Measurements from ENCODE around the gene INPP5A. TPM values are rescaled to one million over a fixed set of nuclear protein-coding genes. Genes with fewer than 3 reads are reported as not detected.

The INPP5A gene
- total and polyA plus RNA-seq, 7 donors: 17.6 to 132 (median 100) TPM

DNA sequence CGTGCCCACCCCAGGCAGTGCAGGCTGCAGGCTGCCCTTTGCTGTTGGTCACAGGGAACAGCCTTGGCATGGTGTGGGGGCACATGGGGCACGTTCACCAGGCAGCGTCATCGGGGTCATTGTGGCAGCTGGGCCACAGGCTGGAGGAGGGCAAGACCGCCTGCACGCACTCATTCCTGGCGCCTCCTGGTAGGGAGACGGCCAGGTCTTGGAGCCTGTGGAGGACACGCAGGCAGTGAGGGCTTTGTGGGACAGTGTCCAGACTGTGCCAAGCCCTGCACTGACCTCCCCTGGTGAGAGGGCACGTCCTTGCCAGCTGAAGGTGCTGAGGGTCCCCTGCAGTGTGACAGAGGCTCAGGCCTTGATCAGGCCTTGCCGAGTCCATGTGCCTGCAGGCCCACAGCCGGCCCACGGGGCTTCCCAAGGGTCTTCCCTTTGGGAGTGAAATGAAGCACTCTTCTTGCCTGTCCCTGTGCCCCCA, 171.9 kb downstream of the INPP5A start:
- H3K27ac ChIP-seq: no peak overlapping the region
- H3K4me3 ChIP-seq: no peak overlapping the region
- intact Hi-C loops (cut with DNase I): no loop called here
- DNase-seq: peak; percentile 59
- no peak for TF ChIP-seq POLR2AphosphoS5 (IDR thresholded peaks at IDR 0.05)
- no peak for TF ChIP-seq EP300 (IDR thresholded peaks at IDR 0.05)
- no peak for TF ChIP-seq POLR2A (IDR thresholded peaks at IDR 0.05)
- TF ChIP-seq, protein P1, sequence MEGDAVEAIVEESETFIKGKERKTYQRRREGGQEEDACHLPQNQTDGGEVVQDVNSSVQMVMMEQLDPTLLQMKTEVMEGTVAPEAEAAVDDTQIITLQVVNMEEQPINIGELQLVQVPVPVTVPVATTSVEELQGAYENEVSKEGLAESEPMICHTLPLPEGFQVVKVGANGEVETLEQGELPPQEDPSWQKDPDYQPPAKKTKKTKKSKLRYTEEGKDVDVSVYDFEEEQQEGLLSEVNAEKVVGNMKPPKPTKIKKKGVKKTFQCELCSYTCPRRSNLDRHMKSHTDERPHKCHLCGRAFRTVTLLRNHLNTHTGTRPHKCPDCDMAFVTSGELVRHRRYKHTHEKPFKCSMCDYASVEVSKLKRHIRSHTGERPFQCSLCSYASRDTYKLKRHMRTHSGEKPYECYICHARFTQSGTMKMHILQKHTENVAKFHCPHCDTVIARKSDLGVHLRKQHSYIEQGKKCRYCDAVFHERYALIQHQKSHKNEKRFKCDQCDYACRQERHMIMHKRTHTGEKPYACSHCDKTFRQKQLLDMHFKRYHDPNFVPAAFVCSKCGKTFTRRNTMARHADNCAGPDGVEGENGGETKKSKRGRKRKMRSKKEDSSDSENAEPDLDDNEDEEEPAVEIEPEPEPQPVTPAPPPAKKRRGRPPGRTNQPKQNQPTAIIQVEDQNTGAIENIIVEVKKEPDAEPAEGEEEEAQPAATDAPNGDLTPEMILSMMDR (IDR thresholded peaks at IDR 0.05): no peak
- WGBS, 2 donors: 94 to 96% methylated on average over 13 of the region's 13 CpGs
- H3K9me3 ChIP-seq: peaks cover 0 to 6% (median 2%) of the 10 kb centered on the region in 4 donors
- peaks cover 0 to 68% (median 28%) of the 10 kb centered on the region in 4 donors for H3K36me3 ChIP-seq
- H3K27me3 ChIP-seq: no peaks in the 10 kb centered on the region
- no peaks in the 10 kb centered on the region for H3K4me1 ChIP-seq

DNA sequence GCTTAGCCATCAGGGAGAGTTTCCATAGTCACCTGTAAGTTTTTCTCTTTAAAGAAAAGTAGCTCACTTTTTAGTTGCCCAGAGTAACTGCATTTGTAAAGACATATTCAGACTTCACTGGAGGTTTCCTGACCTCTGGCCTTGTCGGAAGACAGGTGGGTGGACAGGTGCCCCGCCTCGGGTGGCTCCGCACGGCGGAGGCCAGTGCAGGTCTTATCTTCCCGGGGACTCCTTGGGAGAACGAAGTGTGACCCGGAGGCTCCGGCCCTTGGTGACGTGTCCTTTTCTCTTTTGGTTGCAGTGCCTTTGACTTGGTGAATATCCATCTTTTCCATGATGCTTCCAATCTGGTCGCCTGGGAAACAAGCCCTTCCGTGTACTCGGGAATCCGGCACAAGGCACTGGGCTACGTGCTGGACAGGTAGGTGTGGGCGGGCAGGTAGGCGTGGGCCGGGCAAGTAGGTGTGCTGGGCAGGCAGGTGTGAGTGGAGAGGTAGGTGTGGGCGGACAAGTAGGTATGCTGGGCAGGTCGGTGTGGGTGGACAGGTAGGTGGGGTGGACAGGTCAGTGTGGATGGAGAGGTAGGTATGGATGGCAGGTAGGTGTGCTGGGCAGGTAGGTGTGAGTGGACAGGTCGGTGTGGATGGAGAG, 172.6 kb downstream of the INPP5A start:
- no peak for TF ChIP-seq POLR2AphosphoS5 (IDR thresholded peaks at IDR 0.05)
- TF ChIP-seq, protein P1 (IDR thresholded peaks at IDR 0.05): no peak
- TF ChIP-seq POLR2A (IDR thresholded peaks at IDR 0.05): no peak
- no peak for TF ChIP-seq EP300 (IDR thresholded peaks at IDR 0.05)
- H3K36me3 ChIP-seq: peaks cover 0 to 72% (median 25%) of the 10 kb centered on the region in 4 donors
- no peaks in the 10 kb centered on the region for H3K27me3 ChIP-seq
- WGBS, 2 donors: 93 to 95% methylated on average over 22 of the region's 22 CpGs
- no peak overlapping the region for H3K27ac ChIP-seq
- no peaks in the 10 kb centered on the region for H3K4me1 ChIP-seq
- peak; percentile 56 for DNase-seq
- H3K4me3 ChIP-seq: no peak overlapping the region
- intact Hi-C loops (cut with DNase I): no loop called here
- peaks cover 0 to 6% (median under 1%) of the 10 kb centered on the region in 4 donors for H3K9me3 ChIP-seq

DNA sequence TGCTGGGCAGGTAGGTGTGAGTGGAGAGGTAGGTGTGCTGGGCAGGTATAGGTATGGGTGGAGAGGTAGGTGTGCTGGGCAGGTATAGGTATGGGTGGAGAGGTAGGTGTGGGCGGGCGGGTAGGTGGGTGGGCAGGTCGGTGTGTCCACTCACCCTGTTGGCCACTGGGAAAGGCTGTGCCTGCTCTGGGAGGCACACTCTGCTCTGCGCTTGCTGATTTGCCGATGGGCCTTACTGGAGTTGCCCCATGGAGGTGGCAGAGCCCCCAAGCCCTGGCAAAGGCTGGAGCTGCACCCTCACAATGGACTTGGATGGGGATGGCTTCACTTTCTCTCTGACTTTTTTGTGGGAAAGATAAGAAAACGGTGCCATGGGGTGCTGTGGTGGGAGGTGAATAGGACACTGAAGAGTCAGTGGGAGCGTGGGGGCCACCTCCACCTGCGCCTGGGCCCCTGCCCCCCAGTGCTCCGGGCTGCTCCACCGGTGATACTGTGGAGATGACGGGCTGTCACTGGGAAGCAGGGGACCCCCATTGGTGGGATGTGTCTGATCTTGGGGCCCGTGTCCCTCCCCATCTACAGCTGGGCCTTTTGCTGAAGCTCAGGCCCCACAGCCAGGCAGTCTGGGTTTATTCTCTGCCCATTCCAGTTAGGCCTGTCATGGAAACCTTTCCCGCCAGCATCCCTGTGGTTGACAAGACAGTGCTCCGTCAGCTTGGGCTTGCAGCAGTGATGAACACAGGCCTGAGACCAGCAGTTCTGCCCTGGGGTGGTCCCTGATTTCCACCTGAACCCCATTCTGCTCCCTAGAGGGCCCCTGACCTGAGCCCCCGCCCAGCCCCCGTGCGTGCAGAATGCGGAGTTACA, 173.4 kb downstream of the INPP5A start:
- H3K4me3 ChIP-seq: no peak overlapping the region
- H3K4me1 ChIP-seq: no peaks in the 10 kb centered on the region
- H3K9me3 ChIP-seq: peaks cover 0 to 2% (median 0%) of the 10 kb centered on the region in 4 donors
- WGBS, 2 donors: 96% methylated on average over 18 of the region's 18 CpGs
- no peak overlapping the region for H3K27ac ChIP-seq
- DNase-seq: peak; percentile 54
- intact Hi-C loops (cut with DNase I): no loop called here
- H3K36me3 ChIP-seq: peaks cover 0 to 71% (median 24%) of the 10 kb centered on the region in 4 donors
- no peak for TF ChIP-seq POLR2AphosphoS5 (IDR thresholded peaks at IDR 0.05)
- no peak for TF ChIP-seq POLR2A (IDR thresholded peaks at IDR 0.05)
- TF ChIP-seq EP300 (IDR thresholded peaks at IDR 0.05): no peak
- TF ChIP-seq, protein P1 (IDR thresholded peaks at IDR 0.05): no peak
- H3K27me3 ChIP-seq: no peaks in the 10 kb centered on the region

DNA sequence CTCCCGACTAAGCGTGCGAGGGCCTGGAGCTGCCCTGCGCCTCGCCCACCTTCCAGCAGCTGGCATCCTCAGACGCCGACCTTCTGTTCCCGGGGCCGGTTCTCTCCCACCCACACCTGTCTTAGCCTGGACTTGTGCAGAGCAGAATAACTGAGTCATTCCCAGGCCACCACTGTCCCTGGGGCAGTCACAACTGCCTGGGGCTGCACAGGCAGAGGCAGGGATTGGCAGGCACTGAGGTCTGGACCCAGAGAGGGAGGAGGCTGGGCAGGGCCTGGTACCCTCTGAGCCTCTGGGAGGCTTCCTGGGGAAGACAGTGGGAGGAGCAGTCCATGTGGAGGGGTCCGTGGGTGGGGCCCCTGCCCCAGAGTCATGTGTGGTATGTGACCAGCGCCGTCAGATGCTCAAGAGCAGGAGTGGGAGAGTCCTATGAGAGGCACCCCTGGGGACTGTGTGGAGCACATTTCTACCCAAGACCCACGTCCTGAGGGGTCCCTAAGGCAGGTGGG, 174.1 kb downstream of the INPP5A start:
- Histone ChIP-seq H3K4me1 (no peaks in the 10 kb centered on the region), H3K27ac (no peak overlapping the region), H3K36me3 (peaks cover 0 to 76% (median 27%) of the 10 kb centered on the region in 4 donors), H3K9me3 (no peaks in the 10 kb centered on the region), H3K4me3 (no peak overlapping the region), H3K27me3 (no peaks in the 10 kb centered on the region)
- 95% methylated on average over 13 of the region's 13 CpGs for WGBS, 2 donors
- no peak for TF ChIP-seq POLR2A (IDR thresholded peaks at IDR 0.05)
- TF ChIP-seq, protein P1 (IDR thresholded peaks at IDR 0.05): no peak
- no peak for TF ChIP-seq EP300 (IDR thresholded peaks at IDR 0.05)
- TF ChIP-seq POLR2AphosphoS5 (IDR thresholded peaks at IDR 0.05): no peak
- DNase-seq: peak; percentile 43
- intact Hi-C loops (cut with DNase I): no loop called here

All from sigmoid colon (tissue), 7 donors.